ENCODE data around the gene GUCY2D.

Gene GUCY2D

DNA sequence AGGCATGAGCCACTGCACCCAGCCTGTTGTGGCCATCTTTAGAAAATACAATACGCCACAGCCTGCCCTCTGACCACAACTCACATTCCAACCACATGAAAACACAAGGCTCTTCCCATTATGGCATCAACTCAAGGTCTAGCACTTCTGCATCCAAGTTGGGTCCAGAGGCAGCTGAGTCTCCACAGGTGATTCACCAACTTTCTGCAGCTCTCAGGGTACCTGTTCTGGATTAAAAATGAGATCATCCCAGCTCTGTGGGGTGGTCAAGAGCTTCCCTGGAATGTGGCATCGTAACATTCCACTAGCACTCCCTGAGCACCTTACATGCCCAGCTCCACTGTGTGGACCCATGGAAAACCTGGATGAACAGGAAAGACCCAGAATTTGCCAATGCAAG lies 9.9 kb upstream of the GUCY2D start:
- DNase-seq (ENCODE audit: low read depth in 4 of 4, low spot score in 1 of 4): no peak

DNA sequence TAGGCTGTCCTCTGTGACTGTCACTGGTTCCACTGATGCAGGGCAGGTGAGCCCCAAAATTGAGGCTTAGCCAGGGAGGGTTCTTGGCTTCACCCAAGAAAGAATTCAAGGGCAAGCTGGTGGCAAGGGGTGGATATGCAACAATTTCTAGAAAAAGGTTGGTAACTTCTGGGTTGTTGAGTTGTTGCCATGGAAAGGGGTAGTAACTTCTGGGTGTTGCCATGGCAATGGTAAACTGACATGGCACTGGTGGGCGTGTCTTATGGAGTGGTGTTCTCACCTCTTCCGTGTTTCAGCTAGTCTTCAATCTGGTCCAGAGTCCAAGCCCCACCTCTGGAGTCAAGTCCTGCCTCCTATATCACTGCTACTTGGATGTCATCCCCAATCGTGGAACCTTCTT lies 9.5 kb upstream of the GUCY2D start:
- DNase-seq (ENCODE audit: low read depth in 4 of 4, low spot score in 1 of 4): no peak

DNA sequence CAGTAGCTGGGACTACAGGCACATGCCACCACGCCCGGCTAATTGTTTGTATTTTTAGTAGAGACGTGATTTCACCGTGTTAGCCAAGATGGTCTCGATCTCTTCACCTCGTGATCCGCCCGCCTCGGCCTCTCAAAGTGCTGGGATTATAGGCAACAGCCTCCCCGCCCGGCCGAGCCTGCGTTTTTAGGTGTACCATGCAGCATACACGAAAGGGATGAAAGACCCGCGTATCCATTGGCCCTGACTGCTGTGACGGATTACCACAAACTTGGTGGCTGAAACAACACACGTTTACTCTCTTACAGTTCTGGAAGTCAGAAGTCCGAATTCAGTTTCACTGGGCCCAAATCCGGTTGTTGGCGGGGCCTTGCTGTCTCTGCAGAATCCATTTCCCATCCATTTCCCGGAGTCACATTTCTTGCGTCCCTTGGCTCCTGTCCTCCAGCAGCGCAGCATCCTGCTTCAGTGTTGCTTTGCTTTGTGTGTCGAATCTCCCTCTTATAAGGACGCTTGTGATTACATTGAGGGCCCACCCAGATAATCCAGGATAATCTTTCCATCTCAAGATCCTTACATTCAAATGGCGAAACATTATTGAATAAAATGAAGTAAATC lies 8.3 kb upstream of the GUCY2D start:
- no peak for DNase-seq (ENCODE audit: low read depth in 4 of 4, low spot score in 1 of 4)

DNA sequence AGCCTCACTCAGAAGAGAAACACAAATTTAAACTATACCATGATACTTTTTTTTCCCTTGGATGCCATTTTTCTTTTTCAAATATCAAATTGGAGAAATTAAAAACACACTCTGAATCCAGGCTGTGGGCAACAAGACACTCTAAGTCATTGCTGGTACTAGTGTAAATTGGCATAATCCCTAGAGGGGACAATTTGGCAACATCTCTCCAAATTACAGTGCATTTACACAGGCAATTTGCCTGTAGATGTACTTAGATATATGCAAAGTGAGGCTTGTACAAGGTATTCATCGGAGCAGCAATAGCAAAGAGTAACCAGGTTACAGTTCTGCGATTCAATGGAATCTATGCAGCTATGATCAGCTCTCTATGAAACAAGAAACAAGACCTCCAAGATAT lies 6.7 kb upstream of the GUCY2D start:
- DNase-seq (ENCODE audit: low read depth in 4 of 4, low spot score in 1 of 4): no peak

DNA sequence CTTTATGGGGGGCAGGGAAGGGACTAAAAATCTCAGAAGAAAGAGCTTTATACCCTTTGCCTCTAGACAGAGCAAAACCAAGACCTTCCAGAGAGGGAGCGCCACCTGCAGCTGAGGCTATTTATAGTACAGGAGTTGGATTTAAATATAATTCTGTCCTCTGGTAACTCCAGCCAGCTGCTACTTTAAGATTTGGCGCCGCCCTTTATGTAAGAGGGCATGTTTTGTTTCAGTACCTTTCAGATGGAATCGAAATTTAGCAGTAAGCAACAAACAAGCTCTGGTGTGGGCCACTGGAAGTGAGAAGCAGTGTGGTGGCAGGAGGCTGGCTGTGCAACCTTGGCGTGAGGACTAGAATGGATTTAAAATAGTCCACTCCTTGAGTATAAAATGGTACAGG lies 5.2 kb upstream of the GUCY2D start:
- no peak for DNase-seq (ENCODE audit: low read depth in 4 of 4, low spot score in 1 of 4)

DNA sequence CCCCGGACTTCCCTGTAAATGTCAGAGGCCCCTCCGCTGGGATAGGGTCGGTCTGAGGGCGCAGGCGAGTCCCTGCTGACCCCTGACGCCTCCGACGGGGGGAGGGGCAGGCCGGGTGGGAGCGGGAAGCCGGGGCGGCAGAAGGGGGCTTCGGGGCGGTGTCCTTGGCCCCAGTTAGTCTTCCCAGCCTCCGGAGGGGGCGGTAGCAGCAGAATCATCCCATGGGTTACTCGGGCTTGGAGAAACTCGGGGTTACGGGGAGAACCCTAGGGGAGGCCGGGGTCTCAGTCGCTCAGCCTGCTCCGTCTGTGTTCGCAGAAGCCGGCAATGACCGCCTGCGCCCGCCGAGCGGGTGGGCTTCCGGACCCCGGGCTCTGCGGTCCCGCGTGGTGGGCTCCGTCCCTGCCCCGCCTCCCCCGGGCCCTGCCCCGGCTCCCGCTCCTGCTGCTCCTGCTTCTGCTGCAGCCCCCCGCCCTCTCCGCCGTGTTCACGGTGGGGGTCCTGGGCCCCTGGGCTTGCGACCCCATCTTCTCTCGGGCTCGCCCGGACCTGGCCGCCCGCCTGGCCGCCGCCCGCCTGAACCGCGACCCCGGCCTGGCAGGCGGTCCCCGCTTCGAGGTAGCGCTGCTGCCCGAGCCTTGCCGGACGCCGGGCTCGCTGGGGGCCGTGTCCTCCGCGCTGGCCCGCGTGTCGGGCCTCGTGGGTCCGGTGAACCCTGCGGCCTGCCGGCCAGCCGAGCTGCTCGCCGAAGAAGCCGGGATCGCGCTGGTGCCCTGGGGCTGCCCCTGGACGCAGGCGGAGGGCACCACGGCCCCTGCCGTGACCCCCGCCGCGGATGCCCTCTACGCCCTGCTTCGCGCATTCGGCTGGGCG lies 542 bp downstream of the GUCY2D start:
- no peak for DNase-seq (ENCODE audit: low read depth in 4 of 4, low spot score in 1 of 4)

DNA sequence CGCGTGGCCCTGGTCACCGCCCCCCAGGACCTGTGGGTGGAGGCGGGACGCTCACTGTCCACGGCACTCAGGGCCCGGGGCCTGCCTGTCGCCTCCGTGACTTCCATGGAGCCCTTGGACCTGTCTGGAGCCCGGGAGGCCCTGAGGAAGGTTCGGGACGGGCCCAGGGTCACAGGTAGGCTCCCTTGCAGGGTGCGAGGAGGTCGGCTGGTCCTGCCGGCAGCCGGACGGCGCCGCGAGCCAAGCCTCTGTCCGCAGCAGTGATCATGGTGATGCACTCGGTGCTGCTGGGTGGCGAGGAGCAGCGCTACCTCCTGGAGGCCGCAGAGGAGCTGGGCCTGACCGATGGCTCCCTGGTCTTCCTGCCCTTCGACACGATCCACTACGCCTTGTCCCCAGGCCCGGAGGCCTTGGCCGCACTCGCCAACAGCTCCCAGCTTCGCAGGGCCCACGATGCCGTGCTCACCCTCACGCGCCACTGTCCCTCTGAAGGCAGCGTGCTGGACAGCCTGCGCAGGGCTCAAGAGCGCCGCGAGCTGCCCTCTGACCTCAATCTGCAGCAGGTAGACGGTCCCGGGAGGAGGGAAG lies 1.3 kb downstream of the GUCY2D start:
- DNase-seq (ENCODE audit: low read depth in 4 of 4, low spot score in 1 of 4): no peak

DNA sequence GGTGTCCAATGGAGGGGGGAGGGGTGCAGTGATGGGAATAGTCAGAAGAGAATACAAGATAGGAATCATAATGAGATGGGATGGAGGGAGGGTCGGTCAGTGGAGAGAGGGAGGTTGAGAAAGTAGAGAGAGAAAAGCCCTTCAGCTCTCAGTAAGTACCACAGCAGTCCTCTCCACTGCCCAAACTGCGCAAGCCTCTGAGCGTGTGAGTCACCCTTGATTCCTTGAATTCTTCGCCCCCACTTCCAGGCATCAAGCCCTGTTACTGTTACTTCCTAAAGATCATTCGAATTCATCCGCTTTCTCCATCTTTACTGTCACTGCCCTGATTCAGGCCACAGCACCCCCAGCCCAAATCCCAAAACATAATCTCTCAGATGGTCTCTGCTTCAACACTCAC lies 2.5 kb downstream of the GUCY2D start:
- no peak for DNase-seq (ENCODE audit: low read depth in 4 of 4, low spot score in 1 of 4)

DNA sequence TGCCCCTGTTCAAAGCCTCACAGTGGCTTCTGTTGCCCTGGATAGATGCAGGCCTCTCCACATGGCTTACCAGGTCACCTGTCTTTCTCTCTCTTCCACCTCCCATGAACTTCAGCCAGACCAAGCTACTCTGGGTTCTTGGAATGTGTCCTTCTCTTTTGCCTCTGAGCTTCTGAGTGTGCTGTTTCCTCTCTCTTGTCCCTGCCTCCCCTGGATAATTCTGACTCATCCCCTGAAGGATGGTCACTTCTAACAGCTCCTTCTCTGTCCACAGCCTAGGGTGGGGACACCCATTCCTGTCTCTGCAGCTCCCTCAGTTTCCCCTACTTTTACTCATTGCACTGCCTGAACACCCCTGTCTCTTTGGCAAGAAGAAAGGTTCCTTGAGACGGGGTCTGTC lies 2.9 kb downstream of the GUCY2D start:
- no peak for DNase-seq (ENCODE audit: low read depth in 4 of 4, low spot score in 1 of 4)

DNA sequence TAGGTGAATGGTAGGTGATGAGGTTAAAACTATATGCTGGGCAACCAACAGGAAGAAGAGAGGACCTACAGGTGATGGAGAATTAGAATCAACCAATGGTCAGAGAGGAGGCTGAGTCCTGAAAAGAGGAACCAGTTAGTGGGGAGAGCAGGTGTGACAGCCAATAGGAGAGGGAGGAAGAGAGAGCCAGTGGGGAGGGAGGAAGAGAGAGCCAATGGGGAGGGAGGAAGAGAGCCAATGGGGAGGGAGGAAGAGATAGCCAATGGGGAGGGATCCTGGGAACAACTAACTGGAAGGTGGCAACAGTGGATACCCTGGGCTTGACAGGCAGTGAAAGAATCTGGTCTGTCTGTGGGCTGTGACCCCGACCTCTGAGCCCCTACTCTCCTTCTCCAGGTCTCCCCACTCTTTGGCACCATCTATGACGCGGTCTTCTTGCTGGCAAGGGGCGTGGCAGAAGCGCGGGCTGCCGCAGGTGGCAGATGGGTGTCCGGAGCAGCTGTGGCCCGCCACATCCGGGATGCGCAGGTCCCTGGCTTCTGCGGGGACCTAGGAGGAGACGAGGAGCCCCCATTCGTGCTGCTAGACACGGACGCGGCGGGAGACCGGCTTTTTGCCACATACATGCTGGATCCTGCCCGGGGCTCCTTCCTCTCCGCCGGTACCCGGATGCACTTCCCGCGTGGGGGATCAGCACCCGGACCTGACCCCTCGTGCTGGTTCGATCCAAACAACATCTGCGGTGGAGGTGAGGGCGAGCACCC lies 3.7 kb downstream of the GUCY2D start:
- no peak for DNase-seq (ENCODE audit: low read depth in 4 of 4, low spot score in 1 of 4)

DNA sequence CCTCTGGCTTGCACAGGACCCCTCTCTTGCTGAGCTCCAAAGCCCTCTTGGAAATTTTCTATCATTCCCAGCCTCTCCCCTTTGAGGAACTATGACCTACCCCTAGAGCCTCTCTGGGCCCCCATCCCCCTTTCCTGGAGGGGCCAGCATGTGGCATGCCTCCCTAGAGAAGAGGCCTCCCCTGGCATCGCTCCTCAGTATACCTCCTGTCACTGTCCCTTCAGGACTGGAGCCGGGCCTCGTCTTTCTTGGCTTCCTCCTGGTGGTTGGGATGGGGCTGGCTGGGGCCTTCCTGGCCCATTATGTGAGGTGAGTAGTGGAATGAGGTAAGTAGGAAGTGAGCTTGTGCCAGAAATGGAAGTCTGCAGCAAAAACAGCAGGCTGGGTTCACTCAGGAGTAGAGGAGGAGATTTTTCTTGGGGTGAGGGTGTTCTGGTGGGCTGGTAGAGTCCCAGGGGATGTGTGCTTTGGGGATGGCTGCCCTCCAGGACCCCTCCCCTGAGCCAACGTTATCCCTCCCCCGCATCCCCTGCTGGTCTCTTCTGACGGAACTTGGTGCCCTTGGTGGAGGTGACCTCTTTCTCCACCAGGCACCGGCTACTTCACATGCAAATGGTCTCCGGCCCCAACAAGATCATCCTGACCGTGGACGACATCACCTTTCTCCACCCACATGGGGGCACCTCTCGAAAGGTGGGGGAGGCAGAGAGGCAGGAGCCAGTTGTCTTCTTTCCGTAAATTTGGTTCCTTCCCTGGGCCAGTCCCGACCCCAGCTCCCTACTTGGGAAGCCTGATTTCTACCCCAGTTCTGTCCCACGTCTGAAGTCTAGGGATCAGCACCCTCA lies 4.6 kb downstream of the GUCY2D start:
- no peak for DNase-seq (ENCODE audit: low read depth in 4 of 4, low spot score in 1 of 4)

DNA sequence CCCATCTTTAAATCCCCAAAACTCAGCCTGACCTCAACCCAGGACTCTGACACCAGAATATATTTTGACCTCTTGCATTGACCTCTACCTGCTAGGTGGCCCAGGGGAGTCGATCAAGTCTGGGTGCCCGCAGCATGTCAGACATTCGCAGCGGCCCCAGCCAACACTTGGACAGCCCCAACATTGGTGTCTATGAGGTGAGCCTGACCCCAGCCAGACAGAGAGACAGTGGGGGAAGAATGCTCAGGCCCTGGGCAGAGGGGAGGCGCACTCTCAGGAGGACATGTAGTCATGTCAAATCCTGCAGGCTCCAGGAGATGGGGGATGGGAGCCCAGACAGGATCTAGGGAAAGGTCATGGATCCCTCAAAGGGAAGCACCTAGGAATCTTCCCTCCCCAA lies 5.4 kb downstream of the GUCY2D start:
- DNase-seq (ENCODE audit: low read depth in 4 of 4, low spot score in 1 of 4): no peak

DNA sequence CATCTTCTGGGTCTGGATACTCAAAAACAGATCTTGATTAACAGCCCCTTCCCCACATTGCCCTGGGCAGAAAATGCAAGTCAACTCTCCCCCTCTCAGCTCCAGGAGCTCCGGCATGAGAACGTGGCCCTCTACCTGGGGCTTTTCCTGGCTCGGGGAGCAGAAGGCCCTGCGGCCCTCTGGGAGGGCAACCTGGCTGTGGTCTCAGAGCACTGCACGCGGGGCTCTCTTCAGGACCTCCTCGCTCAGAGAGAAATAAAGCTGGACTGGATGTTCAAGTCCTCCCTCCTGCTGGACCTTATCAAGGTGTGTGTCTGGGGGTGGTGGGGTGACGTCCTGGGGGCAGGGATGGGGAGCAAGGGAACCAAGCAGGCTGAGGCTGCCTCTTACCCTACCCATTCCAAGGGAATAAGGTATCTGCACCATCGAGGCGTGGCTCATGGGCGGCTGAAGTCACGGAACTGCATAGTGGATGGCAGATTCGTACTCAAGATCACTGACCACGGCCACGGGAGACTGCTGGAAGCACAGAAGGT lies 9.7 kb downstream of the GUCY2D start:
- no peak for DNase-seq (ENCODE audit: low read depth in 4 of 4, low spot score in 1 of 4)

DNA sequence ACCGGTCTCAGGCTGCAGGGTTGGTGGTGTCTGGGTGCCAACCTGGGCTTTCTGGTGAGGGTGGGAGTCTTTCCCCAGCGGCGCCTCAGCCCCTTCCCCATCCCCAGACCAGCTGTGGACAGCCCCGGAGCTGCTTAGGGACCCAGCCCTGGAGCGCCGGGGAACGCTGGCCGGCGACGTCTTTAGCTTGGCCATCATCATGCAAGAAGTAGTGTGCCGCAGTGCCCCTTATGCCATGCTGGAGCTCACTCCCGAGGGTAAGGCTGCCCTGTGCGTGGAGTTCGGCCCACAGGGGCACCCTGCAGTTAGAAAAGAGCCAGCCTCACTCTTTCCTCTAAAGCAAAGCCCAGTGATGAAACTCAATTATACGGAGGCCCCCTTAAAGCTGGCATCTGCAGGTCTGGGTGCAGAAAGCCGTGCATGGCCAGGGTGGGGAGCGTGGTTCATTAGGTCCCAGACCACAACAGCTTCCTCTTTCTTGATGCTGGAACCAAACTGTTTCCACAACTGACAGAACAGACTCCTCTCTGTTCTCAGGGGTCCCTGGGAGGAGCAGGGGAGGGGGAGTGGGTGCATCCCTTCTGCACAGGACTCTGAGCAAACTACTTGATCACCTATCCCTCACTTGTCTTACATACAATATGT lies 10.7 kb downstream of the GUCY2D start:
- DNase-seq (ENCODE audit: low read depth in 4 of 4, low spot score in 1 of 4): no peak

DNA sequence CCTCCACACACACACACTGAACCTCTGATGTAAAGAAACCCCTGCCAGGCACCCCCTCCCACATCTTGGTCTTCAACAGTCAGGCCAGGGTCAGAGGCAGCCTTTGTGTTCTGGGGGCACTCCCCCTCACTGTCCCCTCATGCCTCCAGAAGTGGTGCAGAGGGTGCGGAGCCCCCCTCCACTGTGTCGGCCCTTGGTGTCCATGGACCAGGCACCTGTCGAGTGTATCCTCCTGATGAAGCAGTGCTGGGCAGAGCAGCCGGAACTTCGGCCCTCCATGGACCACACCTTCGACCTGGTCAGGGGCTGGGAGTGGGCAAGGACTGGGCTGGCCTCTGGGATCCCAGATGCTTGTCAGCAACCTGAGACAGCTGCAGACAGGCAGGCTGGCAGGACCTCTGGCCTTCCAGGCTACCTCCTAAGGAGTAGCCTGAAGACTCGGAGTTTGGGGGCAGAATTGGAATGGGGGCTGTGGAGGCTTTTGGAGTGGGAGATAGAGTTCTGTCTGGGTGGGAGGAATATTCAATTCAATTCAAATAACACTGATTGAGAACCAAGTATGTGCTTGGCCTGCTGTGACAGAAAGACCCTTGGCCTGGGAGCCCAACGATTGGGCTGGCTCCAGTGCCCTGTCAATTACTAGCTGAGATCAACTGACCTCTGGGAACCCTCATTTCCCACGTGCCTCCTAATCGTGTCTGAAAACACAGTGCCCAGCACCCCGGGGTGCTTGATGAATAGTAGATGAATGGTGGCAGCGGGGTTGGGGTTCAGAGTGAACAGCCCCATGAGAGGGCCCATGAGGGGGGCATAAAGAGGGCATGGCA lies 11.5 kb downstream of the GUCY2D start:
- DNase-seq (ENCODE audit: low read depth in 4 of 4, low spot score in 1 of 4): no peak

DNA sequence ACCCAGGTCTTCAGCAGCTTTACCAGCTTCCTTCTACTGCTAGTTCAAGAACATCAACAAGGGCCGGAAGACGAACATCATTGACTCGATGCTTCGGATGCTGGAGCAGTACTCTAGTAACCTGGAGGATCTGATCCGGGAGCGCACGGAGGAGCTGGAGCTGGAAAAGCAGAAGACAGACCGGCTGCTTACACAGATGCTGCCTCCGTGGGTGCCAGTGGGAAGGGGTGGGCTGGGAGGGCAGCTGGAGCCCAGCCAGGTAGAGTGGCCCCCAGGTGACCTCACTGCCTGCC lies 12.1 kb downstream of the GUCY2D start:
- no peak for DNase-seq (ENCODE audit: low read depth in 4 of 4, low spot score in 1 of 4)

DNA sequence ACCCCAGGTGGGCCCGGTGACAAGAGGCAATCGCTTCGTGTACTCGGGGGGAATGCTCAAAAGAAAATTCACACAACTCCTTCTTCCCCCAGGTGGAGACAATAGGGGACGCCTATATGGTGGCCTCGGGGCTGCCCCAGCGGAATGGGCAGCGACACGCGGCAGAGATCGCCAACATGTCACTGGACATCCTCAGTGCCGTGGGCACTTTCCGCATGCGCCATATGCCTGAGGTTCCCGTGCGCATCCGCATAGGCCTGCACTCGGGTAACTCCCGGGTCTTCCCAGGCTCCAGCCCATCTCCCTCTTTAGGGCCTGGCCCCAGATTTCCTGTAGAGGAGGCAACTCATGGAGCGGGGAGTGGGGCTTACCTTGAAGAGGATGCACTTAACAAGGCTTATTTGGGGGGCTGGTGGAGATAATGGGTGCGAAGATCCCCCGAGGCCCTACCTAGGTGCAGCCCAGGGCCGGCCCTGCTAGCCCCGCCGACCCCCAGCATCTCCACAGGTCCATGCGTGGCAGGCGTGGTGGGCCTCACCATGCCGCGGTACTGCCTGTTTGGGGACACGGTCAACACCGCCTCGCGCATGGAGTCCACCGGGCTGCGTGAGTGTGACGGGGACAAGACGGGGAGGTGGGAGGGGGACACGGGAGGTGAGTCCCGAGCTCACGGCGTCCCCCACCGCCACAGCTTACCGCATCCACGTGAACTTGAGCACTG lies 13.0 kb downstream of the GUCY2D start:
- no peak for DNase-seq (ENCODE audit: low read depth in 4 of 4, low spot score in 1 of 4)

DNA sequence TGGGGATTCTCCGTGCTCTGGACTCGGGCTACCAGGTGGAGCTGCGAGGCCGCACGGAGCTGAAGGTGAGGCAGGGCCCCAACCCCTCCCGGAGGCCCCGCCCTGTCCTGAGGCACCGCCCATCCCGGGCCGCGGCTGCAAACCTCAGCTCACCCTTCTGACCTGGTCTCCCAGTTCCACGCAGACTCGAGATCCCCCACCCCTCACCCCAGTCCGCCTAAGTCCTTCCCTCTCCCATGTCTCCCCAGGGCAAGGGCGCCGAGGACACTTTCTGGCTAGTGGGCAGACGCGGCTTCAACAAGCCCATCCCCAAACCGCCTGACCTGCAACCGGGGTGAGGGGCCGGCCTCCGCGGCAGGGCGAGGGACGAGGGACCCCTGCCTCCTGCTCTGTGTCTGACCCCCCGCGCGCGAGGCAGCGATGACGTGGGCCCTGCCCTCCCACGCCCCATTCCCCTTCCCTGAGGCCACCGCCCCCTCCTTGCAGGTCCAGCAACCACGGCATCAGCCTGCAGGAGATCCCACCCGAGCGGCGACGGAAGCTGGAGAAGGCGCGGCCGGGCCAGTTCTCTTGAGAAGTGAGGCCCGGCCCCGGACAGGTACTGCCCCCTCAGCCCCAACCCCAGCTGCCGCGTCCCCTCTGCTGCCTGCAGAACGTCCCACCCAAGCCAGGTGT lies 13.7 kb downstream of the GUCY2D start:
- no peak for DNase-seq (ENCODE audit: low read depth in 4 of 4, low spot score in 1 of 4)

Measured in stimulated activated CD4-positive, alpha-beta T cell treated with anti-CD3 and anti-CD28 coated beads, Interleukin-1b, Interleukin-23, amount 100 ng/mL, for 24 hours (primary cell).